CD4-positive, alpha-beta T cell treated with Interleukin-15 for 1 hour (primary cell): ENCODE measurements around the gene COG5.
"Not testable (repeated sequence)": the region's sequence is repeated elsewhere in the genome, so short reads cannot be mapped to it uniquely, and the experiment has no call there.

Source experiments
- DNase-seq: peaks from one replicate; pipeline ENCODE4 v3.0.0-alpha.2; 2020

COG5 gene

GRCh38 chr7:107579885-107580715 is 16.4 kb upstream of the COG5 start, which contains the start of gene BCAP29:
Gene BCAP29, plus strand, starts transcription at chr7:107580246. Its CDS starts 527 bp downstream, at chr7:107580773.
- DNase-seq = peak; percentile 68

- DNase-seq = no peak
Measured at GRCh38 chr7:107579554-107579884, 15.8 kb upstream of the COG5 start.

DNA sequence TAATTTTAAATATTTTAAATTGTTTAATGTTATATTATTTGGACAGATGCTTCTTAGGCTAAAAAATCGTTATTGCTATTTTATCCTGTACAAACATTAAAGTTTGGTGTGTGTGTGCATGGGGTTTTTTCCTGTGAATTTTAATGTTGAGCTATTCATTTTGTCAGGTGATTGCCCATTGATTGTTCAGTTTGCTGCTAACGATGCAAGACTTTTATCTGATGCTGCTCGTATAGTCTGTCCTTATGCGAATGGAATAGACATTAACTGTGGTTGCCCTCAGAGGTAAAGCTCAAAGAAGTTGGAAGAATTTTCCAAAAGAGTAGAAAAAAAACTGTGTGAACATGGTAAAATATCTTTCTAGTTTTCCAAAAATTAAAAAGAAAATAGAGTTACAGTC is 9.8 kb upstream of the COG5 start:
- no peak for DNase-seq

GRCh38 chr7:107570298-107570697 is 6.6 kb upstream of the COG5 start:
- no peak for DNase-seq

GRCh38 chr7:107564553-107565298 is 1.0 kb upstream of the COG5 start:
- no peak for DNase-seq

- DNase-seq = no peak
Measured at GRCh38 chr7:107563081-107563774, 492 bp downstream of the COG5 start.

DNA sequence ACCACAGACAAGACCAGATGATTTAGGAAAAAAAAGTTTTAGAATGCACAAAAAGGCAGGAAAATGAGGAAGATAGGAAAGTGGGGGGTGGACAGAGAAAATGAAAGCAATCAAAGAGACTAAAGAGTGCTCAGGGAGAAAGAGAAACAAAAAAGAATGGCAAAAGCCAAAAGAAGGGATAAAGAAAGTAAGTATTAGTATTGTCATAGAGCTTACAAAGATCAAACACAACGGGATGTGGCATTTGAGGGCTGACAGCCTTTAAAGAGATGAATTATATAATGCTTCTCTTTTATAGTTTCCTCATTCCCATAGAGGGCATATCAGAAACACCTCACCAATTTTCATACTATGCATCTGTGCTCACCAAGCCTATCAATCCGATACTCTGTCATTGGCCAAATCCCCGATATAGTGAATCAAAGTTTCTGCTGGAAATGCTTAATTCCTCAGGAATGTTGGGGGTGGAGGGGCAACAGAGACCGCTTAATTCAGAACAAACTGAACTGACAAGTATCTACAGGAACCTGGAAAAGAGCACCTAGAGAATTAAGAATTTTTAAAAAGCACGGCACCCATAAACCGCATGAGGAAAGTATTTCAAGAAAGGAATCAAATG is 2.7 kb downstream of the COG5 start:
- no peak for DNase-seq

GRCh38 chr7:107559864-107560263 is 3.9 kb downstream of the COG5 start:
- DNase-seq = no peak

- DNase-seq = no peak
Measured at GRCh38 chr7:107555893-107556292, 7.8 kb downstream of the COG5 start.

DNA sequence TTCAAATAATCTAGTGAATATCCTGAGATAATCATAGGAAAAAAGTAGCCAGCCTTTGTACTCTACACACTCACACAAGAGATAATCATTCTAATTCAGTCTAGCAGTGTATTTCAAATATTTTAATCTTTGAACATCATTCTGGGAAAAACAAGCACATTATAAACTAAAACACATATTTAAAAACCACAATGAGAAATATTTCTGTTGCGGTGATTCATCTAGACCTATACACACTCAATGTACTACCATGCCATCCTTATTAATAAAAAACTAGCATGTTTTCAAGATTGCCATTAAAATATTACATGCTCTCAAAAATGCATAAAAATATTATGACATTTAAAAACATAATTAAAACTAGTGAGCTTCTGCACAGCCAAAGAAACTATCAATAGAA is 11.8 kb downstream of the COG5 start:
- DNase-seq = no peak

GRCh38 chr7:107544848-107545591 is 18.7 kb downstream of the COG5 start:
- DNase-seq = no peak

GRCh38 chr7:107543338-107543993 is 20.3 kb downstream of the COG5 start:
- no peak for DNase-seq

DNA sequence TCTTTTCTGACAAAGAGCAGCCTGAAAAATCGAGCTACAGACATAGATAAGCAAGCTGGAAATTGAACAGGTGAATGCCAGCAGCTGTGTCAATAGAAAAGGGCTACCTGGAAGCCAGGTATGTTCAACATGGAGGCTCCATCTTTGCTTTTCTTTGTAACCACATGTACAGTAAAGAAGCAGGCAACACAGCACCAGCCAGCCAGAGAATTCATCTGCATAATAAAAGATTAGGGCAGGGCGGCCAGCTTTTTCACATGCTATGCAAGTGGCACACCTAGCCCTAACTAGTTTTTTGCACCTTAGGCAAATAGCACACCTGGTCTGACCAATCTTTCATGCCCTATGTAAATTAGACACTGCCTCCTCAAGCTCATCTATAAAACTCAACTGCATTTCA is 25.7 kb downstream of the COG5 start:
- no peak for DNase-seq

- DNase-seq = not testable (repeated sequence)
Measured at GRCh38 chr7:107537228-107537627, 26.5 kb downstream of the COG5 start.

DNA sequence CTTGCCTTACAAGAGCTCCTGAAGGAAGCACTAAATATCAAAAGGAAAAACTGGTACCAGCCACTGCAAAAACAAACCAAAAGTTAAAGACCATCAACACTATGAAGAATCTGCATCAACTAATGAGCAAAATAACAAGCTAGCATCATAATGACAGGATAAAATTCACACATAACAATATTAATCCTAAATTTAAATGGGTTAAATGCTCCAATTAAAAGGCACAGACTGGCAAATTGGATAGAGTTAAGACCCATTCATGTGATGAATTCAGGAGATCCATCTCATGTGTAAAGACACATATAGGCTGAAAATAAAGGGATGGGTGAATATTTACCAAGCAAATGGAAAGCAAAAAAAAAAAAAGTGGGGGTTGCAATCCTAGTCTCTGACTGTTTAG is 29.6 kb downstream of the COG5 start:
- DNase-seq = no peak

DNA sequence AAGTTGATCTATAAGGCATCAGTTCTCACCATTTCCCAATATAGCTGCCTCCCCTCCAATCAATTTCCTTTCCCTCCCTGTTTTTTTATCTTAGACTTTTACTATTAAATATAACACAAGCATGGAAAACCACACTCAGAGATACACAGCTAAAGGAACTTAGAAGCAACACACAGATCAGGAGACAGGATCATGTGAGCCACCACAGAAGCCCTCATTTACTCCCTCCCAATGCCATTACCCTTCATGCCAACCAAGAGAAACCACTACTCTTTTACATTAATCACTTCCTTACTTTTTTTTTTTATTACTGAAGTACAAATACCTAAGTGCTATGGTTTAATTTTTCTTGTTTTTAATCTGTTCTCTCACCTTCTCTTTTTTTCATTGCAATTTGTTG is 33.0 kb downstream of the COG5 start:
- DNase-seq = no peak

DNA sequence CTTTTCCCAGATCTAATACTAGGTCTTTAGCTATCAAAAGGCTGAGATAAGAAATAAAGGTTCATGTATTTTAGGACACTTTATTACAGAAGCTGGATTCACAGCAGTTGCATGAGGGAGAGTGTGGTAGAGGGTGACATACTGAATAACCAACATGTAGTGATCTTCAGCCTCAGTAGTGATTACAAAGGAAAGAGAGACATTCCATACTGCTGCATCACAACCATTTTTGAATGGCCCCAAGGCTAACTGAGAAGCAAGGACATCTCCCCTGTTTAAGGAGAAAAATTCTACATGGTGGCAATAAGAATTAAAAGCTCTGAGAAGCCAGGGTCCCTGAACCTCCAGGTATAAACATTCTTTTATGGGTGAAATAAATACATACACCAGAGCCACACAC is 35.3 kb downstream of the COG5 start:
- DNase-seq = no peak

DNA sequence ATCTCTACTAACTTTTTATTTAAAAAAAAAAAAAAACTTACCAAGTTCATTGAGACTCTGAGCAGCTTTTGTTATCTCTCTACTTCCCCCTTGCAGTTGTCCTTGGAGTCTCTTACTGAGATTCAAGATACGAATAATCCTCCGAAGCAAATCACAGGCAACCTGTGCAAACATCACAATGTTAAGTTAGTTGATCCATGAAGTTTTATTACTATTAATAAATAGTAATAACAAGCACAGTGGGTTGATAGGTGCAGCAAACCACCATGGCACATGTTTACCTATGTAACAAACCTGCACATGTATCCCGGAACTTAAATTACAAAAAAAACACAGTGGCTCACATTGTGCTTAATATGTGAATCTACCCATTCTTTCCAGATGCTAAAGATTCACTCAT is 36.5 kb downstream of the COG5 start:
- no peak for DNase-seq

DNA sequence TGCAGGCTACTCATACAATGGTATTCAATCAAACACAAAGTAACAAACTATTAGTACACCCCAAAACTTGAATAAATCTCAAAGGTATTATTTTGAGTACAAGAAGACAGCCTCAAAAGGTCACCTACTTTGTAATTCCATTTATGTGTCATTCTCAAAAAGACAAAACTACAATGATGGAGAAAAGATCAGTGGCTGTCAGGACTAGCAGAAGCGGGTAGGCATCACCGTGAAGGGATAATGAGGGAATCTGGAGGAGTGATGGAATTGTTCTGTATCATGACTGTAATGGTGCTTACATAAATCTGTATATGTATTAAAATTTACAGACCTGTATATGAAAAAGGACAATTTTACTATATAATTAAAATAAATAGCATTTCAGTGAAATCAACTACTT is 37.0 kb downstream of the COG5 start:
- DNase-seq = no peak

- DNase-seq = no peak
Measured at GRCh38 chr7:107506674-107507339, 56.9 kb downstream of the COG5 start.

- no peak for DNase-seq
Measured at GRCh38 chr7:107505997-107506673, 57.6 kb downstream of the COG5 start.
